IMR-90 (cell line): ENCODE measurements around the gene PRPF6. TPM values are rescaled to one million over a fixed set of nuclear protein-coding genes. Genes with fewer than 3 reads are reported as not detected.

Experiments
- ATAC-seq: fragments of 200-7000 bp; cut with Tn5 transposase; 2 replicates; pipeline ENCODE4 v1.9.1; 2020; ENCODE audit warnings: low read depth, mild to moderate bottlenecking, moderate library complexity
- BruUV-seq: library from RNA; stranded (reverse); fragments of 400-500 nt; replicated peaks from 2 replicates; lab custom pipeline; 2021; lab: Mats Ljungman, UMichigan
- CTCF ChIA-PET: fragments of 300-600 bp; formaldehyde crosslinking; extraction: SDS; loops from one replicate; lab custom pipeline; 2021; ENCODE audit warnings: antibody characterized with exemption; lab: Yijun Ruan, JAX
- POLR2A ChIA-PET: fragments of 300-600 bp; sonication (Branson Sonifier 250); formaldehyde crosslinking; loops from one replicate; lab custom pipeline; 2022; ENCODE audit warnings: antibody characterized with exemption; ENCODE audit not compliant: unreplicated experiment; lab: Charles Lee
- DNase-seq: peaks from one replicate; pipeline ENCODE4 v3.0.0; 2013
- H2AFZ ChIP-seq: replicated peaks from 2 replicates; pipeline ENCODE3; 2013; ENCODE audit warnings: low read length, mild to moderate bottlenecking; ENCODE audit not compliant: poor library complexity
- H2AK5ac ChIP-seq: 2 replicates; pipeline ENCODE4 v1.6.1; 2013; ENCODE audit warnings: low read depth, low read length, inconsistent platforms
- H2AK9ac ChIP-seq: replicated peaks from 2 replicates; pipeline ENCODE3; 2013; ENCODE audit warnings: mild to moderate bottlenecking, low read depth, low read length, moderate library complexity; ENCODE audit not compliant: poor library complexity
- H2BK120ac ChIP-seq: 2 replicates; pipeline ENCODE4 v1.6.1; 2013; ENCODE audit warnings: low read depth, low read length, inconsistent platforms
- H2BK15ac ChIP-seq: 3 replicates; pipeline ENCODE4 v1.6.1; 2013; ENCODE audit warnings: low read depth, low read length, inconsistent platforms
- H2BK20ac ChIP-seq: 2 replicates; pipeline ENCODE4 v1.6.1; 2013; ENCODE audit warnings: low read depth, mild to moderate bottlenecking, inconsistent platforms, low read length, moderate library complexity
- H2BK5ac ChIP-seq: 2 replicates; pipeline ENCODE4 v1.6.1; 2013; ENCODE audit warnings: mild to moderate bottlenecking, low read depth, low read length, inconsistent platforms; ENCODE audit not compliant: poor library complexity, severe bottlenecking
- H3K14ac ChIP-seq: replicated peaks from 2 replicates; pipeline ENCODE4 v1.6.1; 2013; ENCODE audit warnings: low read depth, low read length, inconsistent platforms
- H3K18ac ChIP-seq: 2 replicates; pipeline ENCODE4 v1.6.1; 2013; ENCODE audit warnings: low read depth, low read length, control low read depth
- H3K23ac ChIP-seq: 2 replicates; pipeline ENCODE4 v1.6.1; 2013; ENCODE audit warnings: low read depth, low read length, inconsistent platforms
- H3K27ac ChIP-seq: 2 replicates; pipeline ENCODE4 v1.5.1; 2013; ENCODE audit warnings: mild to moderate bottlenecking, control low read depth, low read length; ENCODE audit not compliant: insufficient read depth
- H3K27me3 ChIP-seq: 2 replicates; pipeline ENCODE4 v1.6.1; 2013; ENCODE audit warnings: low read length; ENCODE audit not compliant: control insufficient read depth, insufficient read depth
- H3K36me3 ChIP-seq: 2 replicates; pipeline ENCODE4 v1.6.1; 2013; ENCODE audit warnings: low read length, mixed read lengths; ENCODE audit not compliant: control insufficient read depth, insufficient read depth
- H3K4ac ChIP-seq: 2 replicates; pipeline ENCODE4 v1.6.1; 2013; ENCODE audit warnings: low read depth, low read length, inconsistent platforms
- H3K4me1 ChIP-seq: 2 replicates; pipeline ENCODE4 v1.6.1; 2013; ENCODE audit warnings: low read length, mixed read lengths; ENCODE audit not compliant: control insufficient read depth, insufficient read depth
- H3K4me2 ChIP-seq: 2 replicates; pipeline ENCODE4 v1.6.1; 2013; ENCODE audit warnings: low read depth, mild to moderate bottlenecking, control low read depth, low read length, moderate library complexity
- H3K4me3 ChIP-seq: 2 replicates; pipeline ENCODE4 v1.5.1; 2013; ENCODE audit warnings: low read depth, mild to moderate bottlenecking, control low read depth, low read length, moderate library complexity; ENCODE audit not compliant: insufficient read depth
- H3K56ac ChIP-seq: 2 replicates; pipeline ENCODE4 v1.6.1; 2013; ENCODE audit warnings: low read length, inconsistent platforms; ENCODE audit not compliant: insufficient read depth; ENCODE audit errors: extremely low read depth
- H3K79me1 ChIP-seq, 2 experiments: 2 replicates each; pipeline ENCODE4 v1.6.1; 2013; ENCODE audit warnings: low read length in 2 of 2, inconsistent platforms in 1 of 2, low read depth in 1 of 2
- H3K9ac ChIP-seq: 2 replicates; pipeline ENCODE4 v1.6.1; 2013; ENCODE audit warnings: low read depth, low read length, control low read depth
- H3K9me1 ChIP-seq: 2 replicates; pipeline ENCODE4 v1.6.1; 2013; ENCODE audit warnings: low read length, inconsistent platforms; ENCODE audit not compliant: insufficient read depth
- H3K9me3 ChIP-seq: 2 replicates; pipeline ENCODE4 v1.6.1; 2013; ENCODE audit warnings: low read length; ENCODE audit not compliant: control insufficient read depth, insufficient read depth
- H4K20me1 ChIP-seq: 2 replicates; pipeline ENCODE4 v1.6.1; 2013; ENCODE audit warnings: low read length, inconsistent platforms; ENCODE audit not compliant: insufficient read depth
- H4K5ac ChIP-seq: 2 replicates; pipeline ENCODE4 v1.6.1; 2013; ENCODE audit warnings: mild to moderate bottlenecking, low read depth, low read length, control low read depth
- H4K8ac ChIP-seq, 2 experiments: 2 replicates each; pipeline ENCODE4 v1.6.1; 2013; ENCODE audit warnings: low read depth in 2 of 2, low read length in 2 of 2, control low read depth in 1 of 2, inconsistent platforms in 1 of 2
- H4K91ac ChIP-seq: 2 replicates; pipeline ENCODE4 v1.6.1; 2013; ENCODE audit warnings: low read depth, low read length, inconsistent platforms; ENCODE audit not compliant: insufficient read depth
- BHLHE40 ChIP-seq: fragments of 150-350 bp; IDR thresholded peaks from 2 replicates; pipeline ENCODE4 v1.6.1; 2016; ENCODE audit warnings: mild to moderate bottlenecking, low read depth, low read length
- CHD1 ChIP-seq: IDR thresholded peaks from 2 replicates; pipeline ENCODE4 v1.6.1; 2012; ENCODE audit warnings: low read depth, low read length, improper control_type of control experiment
- CTCF ChIP-seq: conservative IDR thresholded peaks from 2 replicates; pipeline ENCODE4 v1.5.1; 2012; ENCODE audit warnings: mild to moderate bottlenecking, low read depth, low read length, improper control_type of control experiment
- FOS ChIP-seq: fragments of 150-350 bp; IDR thresholded peaks from 2 replicates; pipeline ENCODE4 v1.6.1; 2016; ENCODE audit warnings: low read depth, low read length
- MAFK ChIP-seq: IDR thresholded peaks from 2 replicates; pipeline ENCODE4 v1.6.1; 2012; ENCODE audit warnings: low read depth, low read length, improper control_type of control experiment
- MAZ ChIP-seq: IDR thresholded peaks from 2 replicates; pipeline ENCODE4 v1.6.1; 2012; ENCODE audit warnings: low read depth, mild to moderate bottlenecking, low read length, improper control_type of control experiment, moderate library complexity, borderline replicate concordance
- MXI1 ChIP-seq: IDR thresholded peaks from 2 replicates; pipeline ENCODE4 v1.6.1; 2012; ENCODE audit warnings: low read depth, mild to moderate bottlenecking, low read length, moderate library complexity, borderline replicate concordance
- NFE2L2 ChIP-seq: fragments of 150-350 bp; IDR thresholded peaks from 2 replicates; pipeline ENCODE4 v1.6.1; 2016; ENCODE audit warnings: low read depth, mild to moderate bottlenecking, low read length
- POLR2A ChIP-seq: IDR thresholded peaks from 2 replicates; pipeline ENCODE4 v1.6.1; 2012; ENCODE audit warnings: mild to moderate bottlenecking, low read depth, low read length
- RAD21 ChIP-seq: IDR thresholded peaks from 2 replicates; pipeline ENCODE4 v1.6.1; 2012; ENCODE audit warnings: low read length, improper control_type of control experiment
- RCOR1 ChIP-seq: IDR thresholded peaks from 2 replicates; pipeline ENCODE4 v1.6.1; 2012; ENCODE audit warnings: mild to moderate bottlenecking, low read length, improper control_type of control experiment; ENCODE audit not compliant: insufficient replicate concordance
- RFX5 ChIP-seq: IDR thresholded peaks from 2 replicates; pipeline ENCODE4 v1.8.0; 2012; ENCODE audit warnings: low read depth, mild to moderate bottlenecking, low read length, moderate library complexity
- SMC3 ChIP-seq: fragments of 150-350 bp; IDR thresholded peaks from 2 replicates; pipeline ENCODE4 v1.6.1; 2016; ENCODE audit warnings: low read depth, mild to moderate bottlenecking, antibody characterized with exemption, low read length, moderate library complexity
- WGBS, 2 experiments: methylation state at CpG; one replicate each; pipeline versions ENCODE4 v1.1.5 to v1.1.7; 2013; ENCODE audit warnings: missing lambda C conversion rate in 2 of 2; ENCODE audit not compliant: insufficient read length in 1 of 2; ENCODE audit errors: extremely low coverage in 2 of 2; 5-methylcytosine and 5-hydroxymethylcytosine counted together
- dilution Hi-C: fragments of 300-500 bp; cut with HindIII; formaldehyde crosslinking; loops from one replicate; pipeline ENCODE4 v1.14.3; 2018; ENCODE audit warnings: low sequenced_read_pairs; ENCODE audit not compliant: unreplicated experiment
- in situ Hi-C: fragments of 300-500 bp; cut with MboI; formaldehyde crosslinking; loops from 3 replicates; pipeline ENCODE4 v1.14.3; 2019; ENCODE audit warnings: low sequenced_read_pairs, inconsistent platforms, mixed read lengths
- intact Hi-C: fragments of 100-400 bp; cut with micrococcal nuclease; formaldehyde crosslinking; loops from 2 replicates; pipeline ENCODE4 v1.10.0; 2022
- polyA plus RNA-seq, 3 experiments: library from polyadenylated mRNA; depleted of rRNA; stranded (reverse); fragments of >200 nt; gene quantifications; 2 replicates each; pipeline ENCODE4 v1.2.3, GENCODE V29; 2012; ENCODE audit warnings: low replicate concordance in 1 of 3
- total RNA-seq: library from RNA; depleted of rRNA; stranded (reverse); fragments of >200 nt; gene quantifications from 2 replicates; pipeline ENCODE4 v1.2.3, GENCODE V29; 2012
- TF ChIP-seq, protein P1 (sequence below): fragments of 150-350 bp; IDR thresholded peaks from 2 replicates; pipeline ENCODE4 v1.6.1; 2016; ENCODE audit warnings: low read depth, mild to moderate bottlenecking, low read length, moderate library complexity, borderline replicate concordance

PRPF6 gene
- total and polyA plus RNA-seq, 2 of the 4 experiments (the other 2 are of a cell fraction), result 43.5 to 71.3 TPM

- H3K36me3 ChIP-seq, result peaks cover 45% of the 10 kb centered on the region
- no peak overlapping the region for H3K56ac ChIP-seq
- no peak overlapping the region for H3K18ac ChIP-seq
- no peaks in the 10 kb centered on the region for H3K9me3 ChIP-seq
- no TSS peak for BruUV-seq
- H3K4me3 ChIP-seq, result no peak overlapping the region
- H4K91ac ChIP-seq, result no peak overlapping the region
- H3K9me1 ChIP-seq, result peaks cover 13% of the 10 kb centered on the region
- no peak overlapping the region for H3K9ac ChIP-seq
- dilution Hi-C loops, result no loop called here
- in situ Hi-C loops, result no loop called here
- H3K27ac ChIP-seq, result peak overlapping the region; percentile 66; the same call in 1 of the 2 replicates
- no peak overlapping the region for H2BK20ac ChIP-seq
- no peak overlapping the region for H2AK5ac ChIP-seq
- H3K4me2 ChIP-seq, result no peak overlapping the region
- H2BK15ac ChIP-seq, result no peak overlapping the region
- POLR2A ChIA-PET, result no interaction called here
- H2AK9ac ChIP-seq, result no peak overlapping the region
- H3K23ac ChIP-seq, result no peak overlapping the region
- DNase-seq (no peak), ATAC-seq (no peak)
- no peak overlapping the region for H4K5ac ChIP-seq
- no peak overlapping the region for H3K4ac ChIP-seq
- peaks cover 20% of the 10 kb centered on the region for H4K20me1 ChIP-seq
- intact Hi-C loops, result no loop called here
- TF ChIP-seq RCOR1 (no peak), SMC3 (no peak), FOS (no peak), CHD1 (no peak), MAZ (no peak), BHLHE40 (no peak), NFE2L2 (no peak), RFX5 (no peak), MXI1 (no peak), RAD21 (no peak), MAFK (no peak), POLR2A (no peak), CTCF (no peak)
- TF ChIP-seq, protein P1, sequence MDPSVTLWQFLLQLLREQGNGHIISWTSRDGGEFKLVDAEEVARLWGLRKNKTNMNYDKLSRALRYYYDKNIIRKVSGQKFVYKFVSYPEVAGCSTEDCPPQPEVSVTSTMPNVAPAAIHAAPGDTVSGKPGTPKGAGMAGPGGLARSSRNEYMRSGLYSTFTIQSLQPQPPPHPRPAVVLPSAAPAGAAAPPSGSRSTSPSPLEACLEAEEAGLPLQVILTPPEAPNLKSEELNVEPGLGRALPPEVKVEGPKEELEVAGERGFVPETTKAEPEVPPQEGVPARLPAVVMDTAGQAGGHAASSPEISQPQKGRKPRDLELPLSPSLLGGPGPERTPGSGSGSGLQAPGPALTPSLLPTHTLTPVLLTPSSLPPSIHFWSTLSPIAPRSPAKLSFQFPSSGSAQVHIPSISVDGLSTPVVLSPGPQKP, result no peak
- peaks cover 32 to 55% of the 10 kb centered on the region in 2 experiments for H3K79me1 ChIP-seq
- no peak overlapping the region for H4K8ac ChIP-seq
- CTCF ChIA-PET, result no interaction called here
- H3K27me3 ChIP-seq, result no peaks in the 10 kb centered on the region
- peaks cover 13% of the 10 kb centered on the region; the same call in 1 of the 2 replicates for H3K4me1 ChIP-seq
- H2BK5ac ChIP-seq, result no peak overlapping the region
- H2AFZ ChIP-seq, result no peak overlapping the region
- H3K14ac ChIP-seq, result no peak overlapping the region
- 98% methylated on average over 11 of the region's 16 CpGs; no CpG with 5 or more reads in 1 of the 2 experiments for WGBS, 2 experiments
- H2BK120ac ChIP-seq, result no peak overlapping the region
Measured at GRCh38 chr20:64011366-64011779, 30.4 kb downstream of the PRPF6 start.
